Endothelial cell of umbilical vein (primary cell): ENCODE data around the gene RIMS3. TPM values are rescaled to one million over a fixed set of nuclear protein-coding genes. Genes with fewer than 3 reads are reported as not detected.

ENCODE experiments used
- BruUV-seq: library from RNA; stranded (reverse); fragments of 400-500 nt; replicated peaks from 2 replicates; lab custom pipeline; 2021; lab: Mats Ljungman, UMichigan
- CTCF ChIA-PET: fragments of 300-600, 350-600 bp; sonication (Branson Sonifier 250); formaldehyde crosslinking; loops from one replicate; lab custom pipeline; 2021; ENCODE audit warnings: antibody characterized with exemption, inconsistent platforms; lab: Charles Lee
- POLR2A ChIA-PET: fragments of 300-600, 350-600 bp; sonication (Branson Sonifier 250); formaldehyde crosslinking; loops from one replicate; lab custom pipeline; 2021; ENCODE audit warnings: antibody characterized with exemption, inconsistent platforms; lab: Charles Lee
- DNase-seq: peaks from one replicate; pipeline ENCODE4 v3.0.0-alpha.2; 2011; ENCODE audit warnings: low read depth, low spot score
- FAIRE-seq: peaks from 2 replicates; lab custom pipeline; 2011; peaks lifted over from hg19 to GRCh38; lab: Jason Lieb, UNC
- H2AFZ ChIP-seq: 2 replicates; pipeline ENCODE4 v1.6.0; 2012; ENCODE audit warnings: low read depth, low read length, control low read depth, inconsistent platforms
- H3K27ac ChIP-seq: 2 replicates; pipeline ENCODE4 v1.5.1; 2011; ENCODE audit warnings: low read depth, mild to moderate bottlenecking, control low read depth, low read length, moderate library complexity; ENCODE audit not compliant: insufficient read depth
- H3K27me3 ChIP-seq, 2 experiments: 2 replicates each; pipeline versions ENCODE4 v1.6.0 to v1.6.1; 2011; ENCODE audit warnings: low read length in 2 of 2, mixed read lengths in 1 of 2; ENCODE audit not compliant: control insufficient read depth in 2 of 2, insufficient read depth in 2 of 2
- H3K36me3 ChIP-seq, 2 experiments: 2 replicates in 1 of 2; 3 replicates in 1 of 2; pipeline ENCODE4 v1.5.1; 2011; ENCODE audit warnings: low read length in 2 of 2, mild to moderate bottlenecking in 1 of 2, moderate library complexity in 1 of 2; ENCODE audit not compliant: control insufficient read depth in 2 of 2, insufficient read depth in 2 of 2; ENCODE audit errors: extremely low read depth in 1 of 2
- H3K4me1 ChIP-seq: 3 replicates; pipeline ENCODE4 v1.5.1; 2011; ENCODE audit warnings: mild to moderate bottlenecking, low read length; ENCODE audit not compliant: control insufficient read depth, insufficient read depth; ENCODE audit errors: extremely low read depth
- H3K4me2 ChIP-seq: 2 replicates; pipeline ENCODE4 v1.6.1; 2011; ENCODE audit warnings: low read length, control low read depth, mixed read lengths; ENCODE audit not compliant: insufficient read depth
- H3K4me3 ChIP-seq, 3 experiments: fragments of 200-600 bp in 1 of 3; sonication (generic), shearing (Covaris generic) in 1 of 3; replicated peaks in 1 of 3; 2 replicates each; pipeline ENCODE4 v1.5.1; 2011 to 2016; ENCODE audit warnings: control low read depth in 3 of 3, low read length in 3 of 3, mild to moderate bottlenecking in 2 of 3, inconsistent platforms in 1 of 3, low read depth in 1 of 3, moderate library complexity in 1 of 3; ENCODE audit not compliant: insufficient read depth in 1 of 3
- H3K79me2 ChIP-seq: 2 replicates; pipeline ENCODE4 v1.6.0; 2012; ENCODE audit warnings: low read length, inconsistent platforms; ENCODE audit not compliant: control insufficient read depth, insufficient read depth
- H3K9ac ChIP-seq: replicated peaks from 2 replicates; pipeline ENCODE3; 2011; ENCODE audit warnings: low read length, control low read depth; ENCODE audit not compliant: insufficient read depth; ENCODE audit errors: extremely low read depth
- H3K9me1 ChIP-seq: replicated peaks from 3 replicates; pipeline ENCODE4 v1.6.0; 2011; ENCODE audit warnings: mild to moderate bottlenecking, low read length; ENCODE audit not compliant: control insufficient read depth, insufficient read depth; ENCODE audit errors: extremely low read depth
- H3K9me3 ChIP-seq: replicated peaks from 2 replicates; pipeline ENCODE4 v1.5.1; 2012; ENCODE audit warnings: low read length, inconsistent platforms; ENCODE audit not compliant: control insufficient read depth, insufficient read depth
- H4K20me1 ChIP-seq: replicated peaks from 2 replicates; pipeline ENCODE3; 2011; ENCODE audit warnings: mild to moderate bottlenecking, low read length; ENCODE audit not compliant: control insufficient read depth, insufficient read depth; ENCODE audit errors: extremely low read depth
- EZH2 ChIP-seq: IDR thresholded peaks from 2 replicates; pipeline ENCODE4 v1.6.1; 2012; ENCODE audit warnings: borderline replicate concordance, low read depth, mild to moderate bottlenecking, moderate library complexity, low read length, inconsistent platforms; ENCODE audit not compliant: severe bottlenecking
- FOS ChIP-seq: IDR thresholded peaks from 2 replicates; pipeline ENCODE4 v1.6.1; 2011; ENCODE audit warnings: mild to moderate bottlenecking, low read length, moderate library complexity, borderline replicate concordance; ENCODE audit not compliant: insufficient read depth
- GATA2 ChIP-seq: IDR thresholded peaks from 2 replicates; pipeline ENCODE4 v1.7.0; 2011; ENCODE audit warnings: low read depth, mild to moderate bottlenecking, moderate library complexity, mixed read lengths, low read length; ENCODE audit not compliant: insufficient read length, insufficient read depth
- JUN ChIP-seq: IDR thresholded peaks from 2 replicates; pipeline ENCODE4 v1.6.1; 2011; ENCODE audit warnings: borderline replicate concordance, low read depth; ENCODE audit not compliant: insufficient read length, insufficient read depth
- MYC ChIP-seq: IDR thresholded peaks from one replicate; pipeline ENCODE4 v1.6.1; 2011; ENCODE audit warnings: mild to moderate bottlenecking, low read depth, low read length
- POLR2A ChIP-seq: IDR thresholded peaks from 2 replicates; pipeline ENCODE4 v1.6.1; 2012; ENCODE audit warnings: low read depth, mild to moderate bottlenecking, control low read depth, low read length
- POLR2AphosphoS5 ChIP-seq: IDR thresholded peaks from 2 replicates; pipeline ENCODE4 v1.6.1; 2012; ENCODE audit warnings: low read depth, mild to moderate bottlenecking, control low read depth, low read length, moderate library complexity; ENCODE audit not compliant: insufficient read depth
- dilution Hi-C: fragments of 300-500 bp; cut with MboI; formaldehyde crosslinking; loops from one replicate; pipeline ENCODE4 v1.15.0; 2019; ENCODE audit warnings: low sequenced_read_pairs; ENCODE audit not compliant: extremely low pct_ligation_motif_present
- intact Hi-C: fragments of 100-400 bp; cut with micrococcal nuclease; formaldehyde crosslinking; loops from one replicate; pipeline ENCODE4 v1.10.0; 2022
- polyA plus RNA-seq, 4 experiments: library from polyadenylated mRNA; depleted of rRNA in 3 of 4; stranded (reverse) in 3 of 4; unstranded in 1 of 4; fragments of >200 nt; gene quantifications; 2 replicates each; pipeline versions ENCODE4 v1.2.1 to v1.2.3, GENCODE V29; 2011 to 2012; ENCODE audit warnings: missing spikeins in 1 of 4
- total RNA-seq: library from RNA; stranded (reverse); gene quantifications from 2 replicates; pipeline ENCODE4 v1.2.3, GENCODE V29; 2021
- TF ChIP-seq, protein P1 (sequence below): IDR thresholded peaks from 2 replicates; pipeline ENCODE4 v1.6.1; 2011; ENCODE audit not compliant: insufficient read depth, insufficient read length
- TF ChIP-seq, protein P2 (sequence below), 2 donors: IDR thresholded peaks; 1 replicate in 1 of 2; 2 replicates in 1 of 2; pipeline ENCODE4 v1.5.1; 2011; ENCODE audit warnings: low read length in 2 of 2, mild to moderate bottlenecking in 2 of 2, moderate library complexity in 2 of 2, control low read depth in 1 of 2, inconsistent platforms in 1 of 2, low read depth in 1 of 2; ENCODE audit not compliant: insufficient read depth in 1 of 2; ENCODE audit errors: extremely low read depth in 1 of 2

The RIMS3 gene
- total and polyA plus RNA-seq, 2 donors (not counting 3 experiments of a cell fraction or from before 2014, with no cell fraction given): 0.14 to 0.15 TPM

GRCh38 chr1:40588586-40588985, 76.9 kb downstream of the RIMS3 start:
- H3K4me2 ChIP-seq: no peak overlapping the region
- H3K9ac ChIP-seq: no peak overlapping the region
- H3K27ac ChIP-seq: no peak overlapping the region
- TF ChIP-seq JUN (no peak), MYC (no peak), POLR2AphosphoS5 (no peak), FOS (no peak), POLR2A (no peak), EZH2 (no peak), GATA2 (no peak)
- TF ChIP-seq, protein P1, sequence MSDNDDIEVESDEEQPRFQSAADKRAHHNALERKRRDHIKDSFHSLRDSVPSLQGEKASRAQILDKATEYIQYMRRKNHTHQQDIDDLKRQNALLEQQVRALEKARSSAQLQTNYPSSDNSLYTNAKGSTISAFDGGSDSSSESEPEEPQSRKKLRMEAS: no peak
- TF ChIP-seq, protein P2, sequence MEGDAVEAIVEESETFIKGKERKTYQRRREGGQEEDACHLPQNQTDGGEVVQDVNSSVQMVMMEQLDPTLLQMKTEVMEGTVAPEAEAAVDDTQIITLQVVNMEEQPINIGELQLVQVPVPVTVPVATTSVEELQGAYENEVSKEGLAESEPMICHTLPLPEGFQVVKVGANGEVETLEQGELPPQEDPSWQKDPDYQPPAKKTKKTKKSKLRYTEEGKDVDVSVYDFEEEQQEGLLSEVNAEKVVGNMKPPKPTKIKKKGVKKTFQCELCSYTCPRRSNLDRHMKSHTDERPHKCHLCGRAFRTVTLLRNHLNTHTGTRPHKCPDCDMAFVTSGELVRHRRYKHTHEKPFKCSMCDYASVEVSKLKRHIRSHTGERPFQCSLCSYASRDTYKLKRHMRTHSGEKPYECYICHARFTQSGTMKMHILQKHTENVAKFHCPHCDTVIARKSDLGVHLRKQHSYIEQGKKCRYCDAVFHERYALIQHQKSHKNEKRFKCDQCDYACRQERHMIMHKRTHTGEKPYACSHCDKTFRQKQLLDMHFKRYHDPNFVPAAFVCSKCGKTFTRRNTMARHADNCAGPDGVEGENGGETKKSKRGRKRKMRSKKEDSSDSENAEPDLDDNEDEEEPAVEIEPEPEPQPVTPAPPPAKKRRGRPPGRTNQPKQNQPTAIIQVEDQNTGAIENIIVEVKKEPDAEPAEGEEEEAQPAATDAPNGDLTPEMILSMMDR (IDR thresholded peaks at IDR 0.05; ENCODE audit: extremely low read depth in 1 of 2, insufficient read depth in 1 of 2, low read depth in 1 of 2, low read length in 2 of 2): no peak
- dilution Hi-C loops: no loop called here
- H3K9me1 ChIP-seq: no peaks in the 10 kb centered on the region
- DNase-seq (no peak), FAIRE-seq (no peak)
- H3K9me3 ChIP-seq: no peaks in the 10 kb centered on the region
- H3K27me3 ChIP-seq: peaks cover 3 to 4% of the 10 kb centered on the region in 2 experiments
- no TSS peak for BruUV-seq
- H3K79me2 ChIP-seq: no peaks in the 10 kb centered on the region
- intact Hi-C loops: no loop called here
- POLR2A ChIA-PET: no interaction called here
- H3K4me3 ChIP-seq: no peak overlapping the region
- H3K4me1 ChIP-seq: no peaks in the 10 kb centered on the region
- CTCF ChIA-PET: interaction anchor here (1.1 to 2.9 kb wide), 2 partner anchors 9 to 57 kb away, joined by 3 to 11 read pairs; partner anchors contain the start of gene ZNF684
- no peak overlapping the region for H2AFZ ChIP-seq
- no peaks in the 10 kb centered on the region for H4K20me1 ChIP-seq
- no peaks in the 10 kb centered on the region for H3K36me3 ChIP-seq
